Right cardiac atrium (tissue), 5 donors: Measurements from ENCODE around the gene RLBP1. TPM values are rescaled to one million over a fixed set of nuclear protein-coding genes. Genes with fewer than 3 reads are reported as not detected.

Experiments used
- ATAC-seq, 2 donors: fragments of 200-7000 bp; cut with Tn5 transposase; one replicate each; pipeline versions ENCODE4 v1.8.0 to v1.9.1; 2020; ENCODE audit warnings: moderate library complexity in 2 of 2, mild to moderate bottlenecking in 1 of 2
- DNase-seq, 3 donors: peaks; one replicate each; pipeline ENCODE4 v3.0.0-alpha.2; 2020
- H3K27ac ChIP-seq: one replicate; pipeline ENCODE4 v1.5.1; 2013; ENCODE audit warnings: mild to moderate bottlenecking, low read length, control low read depth, moderate library complexity
- H3K27me3 ChIP-seq: one replicate; pipeline ENCODE4 v1.6.1; 2013; ENCODE audit not compliant: control insufficient read depth, insufficient read depth
- H3K4me1 ChIP-seq: one replicate; pipeline ENCODE4 v1.6.1; 2013; ENCODE audit warnings: low read length; ENCODE audit not compliant: control insufficient read depth, insufficient read depth
- H3K4me3 ChIP-seq: one replicate; pipeline ENCODE4 v1.5.1; 2013; ENCODE audit warnings: low read length, control low read depth
- H3K9me3 ChIP-seq: one replicate; pipeline ENCODE4 v1.6.1; 2013; ENCODE audit warnings: low read length; ENCODE audit not compliant: control insufficient read depth
- WGBS: extraction: QIAGEN DNeasy Blood & Tissue Kit; methylation state at CpG from one replicate; pipeline ENCODE4 v1.1.7; 2013; 5-methylcytosine and 5-hydroxymethylcytosine counted together
- intact Hi-C, 4 donors: fragments of 100-400 bp; cut with DNase I; formaldehyde crosslinking; loops; one replicate each; pipeline versions ENCODE4 v1.11.0 to v1.14.0; 2022 to 2023
- polyA plus RNA-seq: library from polyadenylated mRNA; stranded (reverse); fragments of 200-250 nt; gene quantifications from one replicate; pipeline ENCODE4 v1.2.3, GENCODE V29; 2013
- total RNA-seq, 4 donors: library from RNA; stranded (reverse); fragmentation: NEBNext Ultra II Directional; extraction: Animal tissue kit (Norgen Biotek cat#: 25700); gene quantifications; one replicate each; pipeline ENCODE4 v1.2.1, GENCODE V29; 2021
- donor health status: healthy with polysubstance abuse.
- donor health status: DM: no; HTN: yes; CAD: no.
- donor health status: DM: no; HTN: no; CAD: no.
- donor health status: DM: no; HTN: yes; CAD: no; lungs with severe emphysema.
- donor health status: DM: yes; HTN: yes; CAD: no.

RLBP1 gene
- total and polyA plus RNA-seq, 5 donors, result not detected

DNA sequence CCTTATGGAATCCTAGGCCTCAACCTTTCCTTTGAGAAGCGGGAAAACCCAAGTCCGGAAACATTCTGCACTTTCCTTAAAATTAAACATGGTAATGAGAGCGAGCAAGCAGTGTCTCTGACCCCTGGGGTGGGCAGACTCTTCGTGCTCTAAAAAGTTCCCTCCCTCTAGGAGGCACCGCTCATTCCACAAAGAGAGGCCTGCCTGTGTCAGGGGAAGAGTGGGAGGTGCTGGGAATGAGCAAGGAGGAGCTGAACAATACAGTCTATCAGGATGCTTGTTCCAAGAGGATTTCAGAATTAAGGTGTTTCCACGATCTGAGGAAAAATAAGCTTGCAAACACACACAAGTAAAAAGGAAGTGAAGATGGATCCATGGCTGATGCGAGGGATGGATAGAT lies 6.0 kb upstream of the RLBP1 start:
- no peaks in the 10 kb centered on the region for H3K27me3 ChIP-seq
- H3K4me3 ChIP-seq, result no peak overlapping the region
- 71% methylated on average over 7 of the region's 7 CpGs for WGBS
- ATAC-seq (no peak), DNase-seq (no peak)
- intact Hi-C loops, result no loop called here
- no peak overlapping the region for H3K27ac ChIP-seq
- H3K9me3 ChIP-seq, result no peaks in the 10 kb centered on the region
- H3K4me1 ChIP-seq, result no peaks in the 10 kb centered on the region

GRCh38 chr15:89226359-89227221 lies 5.2 kb upstream of the RLBP1 start:
- H3K4me3 ChIP-seq, result no peak overlapping the region
- ATAC-seq (no peak), DNase-seq (no peak)
- H3K27ac ChIP-seq, result no peak overlapping the region
- H3K9me3 ChIP-seq, result no peaks in the 10 kb centered on the region
- 78% methylated on average over 14 of the region's 14 CpGs for WGBS
- H3K27me3 ChIP-seq, result no peaks in the 10 kb centered on the region
- no peaks in the 10 kb centered on the region for H3K4me1 ChIP-seq
- intact Hi-C loops, result no loop called here

GRCh38 chr15:89225588-89225987 lies 4.2 kb upstream of the RLBP1 start:
- intact Hi-C loops, result no loop called here
- DNase-seq, result no peak
- WGBS, result 92% methylated on average over 5 of the region's 5 CpGs

DNA sequence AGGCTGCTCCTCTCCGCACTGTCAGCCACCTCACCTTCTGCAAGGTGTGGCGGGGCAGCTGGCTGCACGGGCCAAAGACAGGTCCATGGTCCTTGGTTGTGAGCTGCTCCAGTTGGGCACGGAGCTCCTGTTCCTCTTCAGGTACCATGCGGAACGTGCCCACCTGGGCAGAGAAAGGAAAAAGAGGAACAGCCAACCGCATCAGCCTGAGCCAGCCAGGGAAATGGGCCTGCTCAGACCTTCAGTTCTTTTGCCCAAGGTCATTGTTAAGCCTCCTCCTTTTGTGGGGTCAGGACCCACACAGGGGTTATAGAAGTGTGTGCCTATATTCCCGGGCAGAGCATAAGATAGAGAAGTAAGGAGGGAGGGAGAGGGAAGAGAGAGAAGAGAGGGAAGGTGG lies 2.8 kb downstream of the RLBP1 start:
- Histone ChIP-seq H3K9me3 (no peaks in the 10 kb centered on the region), H3K4me1 (no peaks in the 10 kb centered on the region), H3K27ac (no peak overlapping the region), H3K4me3 (no peak overlapping the region), H3K27me3 (no peaks in the 10 kb centered on the region)
- intact Hi-C loops, result no loop called here
- ATAC-seq (no peak), DNase-seq (no peak)
- 84% methylated on average over 8 of the region's 8 CpGs for WGBS

More at GRCh38 chr15:89225588-89225987, 4.2 kb upstream of the RLBP1 start:
- ATAC-seq, result no peak
- no peaks in the 10 kb centered on the region for H3K27me3 ChIP-seq
- no peaks in the 10 kb centered on the region for H3K9me3 ChIP-seq
- H3K4me3 ChIP-seq, result no peak overlapping the region
- H3K27ac ChIP-seq, result no peak overlapping the region
- no peaks in the 10 kb centered on the region for H3K4me1 ChIP-seq

- no peak for DNase-seq
- Histone ChIP-seq H3K4me1 (no peaks in the 10 kb centered on the region), H3K27ac (no peak overlapping the region), H3K4me3 (no peak overlapping the region), H3K27me3 (no peaks in the 10 kb centered on the region), H3K9me3 (no peaks in the 10 kb centered on the region)
- no peak for ATAC-seq
- WGBS, result 71% methylated on average over 6 of the region's 6 CpGs
- intact Hi-C loops, result no loop called here
Observed at GRCh38 chr15:89217686-89218376, 3.5 kb downstream of the RLBP1 start.

DNA sequence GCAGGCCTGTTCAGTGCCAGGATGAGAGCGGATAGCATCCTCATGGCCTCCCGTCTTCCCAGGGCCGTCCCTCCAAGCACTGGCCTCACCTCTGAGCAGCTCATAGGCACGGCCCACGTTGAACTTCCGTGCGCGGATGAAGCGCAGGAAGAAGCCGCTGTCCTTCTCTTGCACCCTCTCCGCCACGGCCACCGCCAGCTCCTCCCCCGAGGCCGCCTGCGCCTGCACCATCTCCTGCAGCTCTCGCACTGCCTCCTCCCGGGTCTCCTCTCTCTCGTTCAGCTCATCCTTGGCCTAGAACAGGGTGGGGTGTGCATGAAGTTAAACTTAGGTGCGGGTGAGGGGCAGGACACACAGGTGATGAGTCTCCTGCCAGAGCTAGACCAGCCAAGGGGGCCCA lies 4.3 kb downstream of the RLBP1 start:
- no peaks in the 10 kb centered on the region for H3K9me3 ChIP-seq
- no peaks in the 10 kb centered on the region for H3K27me3 ChIP-seq
- intact Hi-C loops, result no loop called here
- no peak overlapping the region for H3K27ac ChIP-seq
- no peak overlapping the region for H3K4me3 ChIP-seq
- 88% methylated on average over 20 of the region's 20 CpGs for WGBS
- ATAC-seq (no peak), DNase-seq (no peak)
- H3K4me1 ChIP-seq, result no peaks in the 10 kb centered on the region

- intact Hi-C loops, result no loop called here
- H3K27ac ChIP-seq, result no peak overlapping the region
- H3K4me1 ChIP-seq, result no peaks in the 10 kb centered on the region
- ATAC-seq (no peak), DNase-seq (no peak)
- no peaks in the 10 kb centered on the region for H3K9me3 ChIP-seq
- H3K4me3 ChIP-seq, result no peak overlapping the region
- WGBS, result 67% methylated on average over 2 of the region's 2 CpGs
- no peaks in the 10 kb centered on the region for H3K27me3 ChIP-seq
Observed at GRCh38 chr15:89215627-89216026, 5.8 kb downstream of the RLBP1 start.

DNA sequence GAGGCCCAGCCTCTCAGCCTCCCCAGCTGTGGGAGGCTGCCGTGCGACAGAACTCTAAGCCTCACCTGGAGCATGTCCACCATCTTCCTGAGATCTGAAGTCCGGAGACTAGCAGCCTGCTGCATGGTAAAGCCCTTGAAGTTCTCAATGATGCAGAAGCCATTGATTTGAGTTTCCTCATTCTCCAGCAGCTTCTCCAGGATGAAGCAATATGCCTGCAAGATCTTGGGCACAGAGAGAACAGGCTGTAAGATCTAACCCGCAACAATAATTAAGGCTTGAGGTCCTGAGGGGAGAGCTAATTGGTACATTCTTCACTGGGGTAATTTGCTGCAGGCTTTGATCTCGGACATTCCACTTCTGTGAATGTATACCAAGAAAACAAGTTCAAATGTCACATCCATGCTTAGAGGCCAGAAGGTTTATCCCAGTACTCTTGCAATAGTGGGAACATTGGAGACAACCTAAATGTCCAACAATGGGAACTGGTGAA lies 9.7 kb downstream of the RLBP1 start:
- no peaks in the 10 kb centered on the region for H3K4me1 ChIP-seq
- ATAC-seq (no peak), DNase-seq (no peak)
- intact Hi-C loops, result no loop called here
- H3K9me3 ChIP-seq, result no peaks in the 10 kb centered on the region
- H3K27ac ChIP-seq, result no peak overlapping the region
- H3K4me3 ChIP-seq, result no peak overlapping the region
- H3K27me3 ChIP-seq, result no peaks in the 10 kb centered on the region
- 90% methylated on average over 5 of the region's 5 CpGs for WGBS

DNA sequence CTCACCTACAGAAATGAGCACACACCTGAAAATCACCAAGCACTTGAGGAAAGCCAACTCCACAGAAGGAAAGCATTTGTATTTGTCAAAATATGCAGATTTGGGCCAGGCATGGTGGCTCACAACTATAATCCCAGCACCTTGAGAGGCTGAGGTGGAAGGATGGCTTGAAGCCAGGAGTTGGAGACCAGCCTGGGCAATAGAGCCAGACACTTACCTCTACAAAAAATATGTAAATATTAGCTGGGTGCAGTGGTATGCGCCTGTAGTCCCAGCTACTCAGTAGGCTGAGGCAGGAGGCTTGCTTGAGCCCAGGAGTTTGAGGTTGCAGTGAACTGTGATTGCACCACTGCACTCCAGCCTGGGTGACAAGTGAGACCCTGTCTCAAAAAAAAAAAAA lies 12.3 kb downstream of the RLBP1 start:
- Histone ChIP-seq H3K4me3 (no peak overlapping the region), H3K27ac (no peak overlapping the region), H3K9me3 (no peaks in the 10 kb centered on the region), H3K4me1 (no peaks in the 10 kb centered on the region), H3K27me3 (no peaks in the 10 kb centered on the region)
- intact Hi-C loops, result loop anchor here in 1 of 4 donors (10.0 kb wide), 1 partner anchor 96 kb away; no protein-coding TSS in a partner anchor
- no peak for DNase-seq
- WGBS, result 91% methylated on average over 1 of the region's 1 CpG
- ATAC-seq, result no peak

- intact Hi-C loops, result loop anchor here in 1 of 4 donors (10.0 kb wide), 1 partner anchor 97 kb away; no protein-coding TSS in a partner anchor
- Histone ChIP-seq H3K4me1 (no peaks in the 10 kb centered on the region), H3K27me3 (no peaks in the 10 kb centered on the region), H3K9me3 (no peaks in the 10 kb centered on the region), H3K4me3 (no peak overlapping the region), H3K27ac (no peak overlapping the region)
- DNase-seq (no peak), ATAC-seq (no peak)
Observed at GRCh38 chr15:89208256-89208655, 13.1 kb downstream of the RLBP1 start.

DNA sequence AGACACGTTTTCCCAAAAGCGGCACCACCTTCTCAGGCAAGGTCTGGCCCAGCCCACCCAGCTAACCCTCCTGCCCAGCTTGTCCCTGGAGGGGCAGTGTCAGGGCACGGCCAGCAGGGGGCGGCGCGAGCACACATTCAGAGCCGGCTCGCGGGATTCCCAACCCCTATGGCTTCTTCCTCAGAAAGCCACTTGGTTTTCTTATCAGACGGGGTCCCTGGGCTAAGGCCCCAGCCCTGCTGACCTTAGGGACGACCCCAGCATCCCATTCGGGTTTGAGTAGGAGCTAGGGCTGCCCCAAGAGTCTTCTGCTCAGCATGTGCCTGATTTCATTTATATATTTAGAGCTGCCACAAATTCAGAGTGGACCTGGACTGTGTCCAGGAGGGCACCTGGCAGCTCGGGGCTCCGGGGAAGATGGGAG lies 14.5 kb downstream of the RLBP1 start:
- Histone ChIP-seq H3K4me3 (no peak overlapping the region), H3K9me3 (no peaks in the 10 kb centered on the region), H3K4me1 (no peaks in the 10 kb centered on the region), H3K27me3 (no peaks in the 10 kb centered on the region), H3K27ac (no peak overlapping the region)
- ATAC-seq (peak; percentile 84 to 87), DNase-seq (peak; percentile 73 to 90 (median 88))
- under 1% methylated on average over 14 of the region's 14 CpGs for WGBS
- intact Hi-C loops, result loop anchor here in 1 of 4 donors (10.0 kb wide), 1 partner anchor 98 kb away; no protein-coding TSS in a partner anchor
